IMR-90 (cell line): ENCODE measurements around the gene GGTLC1. TPM values are rescaled to one million over a fixed set of nuclear protein-coding genes. Genes with fewer than 3 reads are reported as not detected.

ENCODE experiments used
- ATAC-seq: fragments of 200-7000 bp; cut with Tn5 transposase; 2 replicates; pipeline ENCODE4 v1.9.1; 2020; ENCODE audit warnings: low read depth, mild to moderate bottlenecking, moderate library complexity
- BruUV-seq: library from RNA; stranded (reverse); fragments of 400-500 nt; replicated peaks from 2 replicates; lab custom pipeline; 2021; lab: Mats Ljungman, UMichigan
- CTCF ChIA-PET: fragments of 300-600 bp; formaldehyde crosslinking; extraction: SDS; loops from one replicate; lab custom pipeline; 2021; ENCODE audit warnings: antibody characterized with exemption; lab: Yijun Ruan, JAX
- POLR2A ChIA-PET: fragments of 300-600 bp; sonication (Branson Sonifier 250); formaldehyde crosslinking; loops from one replicate; lab custom pipeline; 2022; ENCODE audit warnings: antibody characterized with exemption; ENCODE audit not compliant: unreplicated experiment; lab: Charles Lee
- DNase-seq: peaks from one replicate; pipeline ENCODE4 v3.0.0; 2013
- H2AFZ ChIP-seq: replicated peaks from 2 replicates; pipeline ENCODE3; 2013; ENCODE audit warnings: low read length, mild to moderate bottlenecking; ENCODE audit not compliant: poor library complexity
- H2AK5ac ChIP-seq: 2 replicates; pipeline ENCODE4 v1.6.1; 2013; ENCODE audit warnings: low read depth, low read length, inconsistent platforms
- H2AK9ac ChIP-seq: replicated peaks from 2 replicates; pipeline ENCODE3; 2013; ENCODE audit warnings: mild to moderate bottlenecking, low read depth, low read length, moderate library complexity; ENCODE audit not compliant: poor library complexity
- H2BK120ac ChIP-seq: 2 replicates; pipeline ENCODE4 v1.6.1; 2013; ENCODE audit warnings: low read depth, low read length, inconsistent platforms
- H2BK15ac ChIP-seq: 3 replicates; pipeline ENCODE4 v1.6.1; 2013; ENCODE audit warnings: low read depth, low read length, inconsistent platforms
- H2BK20ac ChIP-seq: 2 replicates; pipeline ENCODE4 v1.6.1; 2013; ENCODE audit warnings: low read depth, mild to moderate bottlenecking, inconsistent platforms, low read length, moderate library complexity
- H2BK5ac ChIP-seq: 2 replicates; pipeline ENCODE4 v1.6.1; 2013; ENCODE audit warnings: mild to moderate bottlenecking, low read depth, low read length, inconsistent platforms; ENCODE audit not compliant: poor library complexity, severe bottlenecking
- H3K14ac ChIP-seq: replicated peaks from 2 replicates; pipeline ENCODE4 v1.6.1; 2013; ENCODE audit warnings: low read depth, low read length, inconsistent platforms
- H3K18ac ChIP-seq: 2 replicates; pipeline ENCODE4 v1.6.1; 2013; ENCODE audit warnings: low read depth, low read length, control low read depth
- H3K23ac ChIP-seq: 2 replicates; pipeline ENCODE4 v1.6.1; 2013; ENCODE audit warnings: low read depth, low read length, inconsistent platforms
- H3K27ac ChIP-seq: 2 replicates; pipeline ENCODE4 v1.5.1; 2013; ENCODE audit warnings: mild to moderate bottlenecking, control low read depth, low read length; ENCODE audit not compliant: insufficient read depth
- H3K27me3 ChIP-seq: 2 replicates; pipeline ENCODE4 v1.6.1; 2013; ENCODE audit warnings: low read length; ENCODE audit not compliant: control insufficient read depth, insufficient read depth
- H3K36me3 ChIP-seq: 2 replicates; pipeline ENCODE4 v1.6.1; 2013; ENCODE audit warnings: low read length, mixed read lengths; ENCODE audit not compliant: control insufficient read depth, insufficient read depth
- H3K4ac ChIP-seq: 2 replicates; pipeline ENCODE4 v1.6.1; 2013; ENCODE audit warnings: low read depth, low read length, inconsistent platforms
- H3K4me1 ChIP-seq: 2 replicates; pipeline ENCODE4 v1.6.1; 2013; ENCODE audit warnings: low read length, mixed read lengths; ENCODE audit not compliant: control insufficient read depth, insufficient read depth
- H3K4me2 ChIP-seq: 2 replicates; pipeline ENCODE4 v1.6.1; 2013; ENCODE audit warnings: low read depth, mild to moderate bottlenecking, control low read depth, low read length, moderate library complexity
- H3K4me3 ChIP-seq: 2 replicates; pipeline ENCODE4 v1.5.1; 2013; ENCODE audit warnings: low read depth, mild to moderate bottlenecking, control low read depth, low read length, moderate library complexity; ENCODE audit not compliant: insufficient read depth
- H3K56ac ChIP-seq: 2 replicates; pipeline ENCODE4 v1.6.1; 2013; ENCODE audit warnings: low read length, inconsistent platforms; ENCODE audit not compliant: insufficient read depth; ENCODE audit errors: extremely low read depth
- H3K79me1 ChIP-seq, 2 experiments: 2 replicates each; pipeline ENCODE4 v1.6.1; 2013; ENCODE audit warnings: low read length in 2 of 2, inconsistent platforms in 1 of 2, low read depth in 1 of 2
- H3K9ac ChIP-seq: 2 replicates; pipeline ENCODE4 v1.6.1; 2013; ENCODE audit warnings: low read depth, low read length, control low read depth
- H3K9me1 ChIP-seq: 2 replicates; pipeline ENCODE4 v1.6.1; 2013; ENCODE audit warnings: low read length, inconsistent platforms; ENCODE audit not compliant: insufficient read depth
- H3K9me3 ChIP-seq: 2 replicates; pipeline ENCODE4 v1.6.1; 2013; ENCODE audit warnings: low read length; ENCODE audit not compliant: control insufficient read depth, insufficient read depth
- H4K20me1 ChIP-seq: 2 replicates; pipeline ENCODE4 v1.6.1; 2013; ENCODE audit warnings: low read length, inconsistent platforms; ENCODE audit not compliant: insufficient read depth
- H4K5ac ChIP-seq: 2 replicates; pipeline ENCODE4 v1.6.1; 2013; ENCODE audit warnings: mild to moderate bottlenecking, low read depth, low read length, control low read depth
- H4K8ac ChIP-seq, 2 experiments: 2 replicates each; pipeline ENCODE4 v1.6.1; 2013; ENCODE audit warnings: low read depth in 2 of 2, low read length in 2 of 2, control low read depth in 1 of 2, inconsistent platforms in 1 of 2
- H4K91ac ChIP-seq: 2 replicates; pipeline ENCODE4 v1.6.1; 2013; ENCODE audit warnings: low read depth, low read length, inconsistent platforms; ENCODE audit not compliant: insufficient read depth
- BHLHE40 ChIP-seq: fragments of 150-350 bp; IDR thresholded peaks from 2 replicates; pipeline ENCODE4 v1.6.1; 2016; ENCODE audit warnings: mild to moderate bottlenecking, low read depth, low read length
- FOS ChIP-seq: fragments of 150-350 bp; IDR thresholded peaks from 2 replicates; pipeline ENCODE4 v1.6.1; 2016; ENCODE audit warnings: low read depth, low read length
- SMC3 ChIP-seq: fragments of 150-350 bp; IDR thresholded peaks from 2 replicates; pipeline ENCODE4 v1.6.1; 2016; ENCODE audit warnings: low read depth, mild to moderate bottlenecking, antibody characterized with exemption, low read length, moderate library complexity
- whole genome bisulfite sequencing, 2 experiments: methylation state at CpG; one replicate each; pipeline versions ENCODE4 v1.1.5 to v1.1.7; 2013; ENCODE audit warnings: missing lambda C conversion rate in 2 of 2; ENCODE audit not compliant: insufficient read length in 1 of 2; ENCODE audit errors: extremely low coverage in 2 of 2; 5-methylcytosine and 5-hydroxymethylcytosine counted together
- dilution Hi-C: fragments of 300-500 bp; cut with HindIII; formaldehyde crosslinking; loops from one replicate; pipeline ENCODE4 v1.14.3; 2018; ENCODE audit warnings: low sequenced_read_pairs; ENCODE audit not compliant: unreplicated experiment
- in situ Hi-C: fragments of 300-500 bp; cut with MboI; formaldehyde crosslinking; loops from 3 replicates; pipeline ENCODE4 v1.14.3; 2019; ENCODE audit warnings: low sequenced_read_pairs, inconsistent platforms, mixed read lengths
- intact Hi-C: fragments of 100-400 bp; cut with micrococcal nuclease; formaldehyde crosslinking; loops from 2 replicates; pipeline ENCODE4 v1.10.0; 2022
- polyA plus RNA-seq, 3 experiments: library from polyadenylated mRNA; depleted of rRNA; stranded (reverse); fragments of >200 nt; gene quantifications; 2 replicates each; pipeline ENCODE4 v1.2.3, GENCODE V29; 2012; ENCODE audit warnings: low replicate concordance in 1 of 3
- total RNA-seq: library from RNA; depleted of rRNA; stranded (reverse); fragments of >200 nt; gene quantifications from 2 replicates; pipeline ENCODE4 v1.2.3, GENCODE V29; 2012

The GGTLC1 gene
- total and polyA plus RNA-seq, 2 of the 4 experiments (the other 2 are of a cell fraction) = not detected

DNA sequence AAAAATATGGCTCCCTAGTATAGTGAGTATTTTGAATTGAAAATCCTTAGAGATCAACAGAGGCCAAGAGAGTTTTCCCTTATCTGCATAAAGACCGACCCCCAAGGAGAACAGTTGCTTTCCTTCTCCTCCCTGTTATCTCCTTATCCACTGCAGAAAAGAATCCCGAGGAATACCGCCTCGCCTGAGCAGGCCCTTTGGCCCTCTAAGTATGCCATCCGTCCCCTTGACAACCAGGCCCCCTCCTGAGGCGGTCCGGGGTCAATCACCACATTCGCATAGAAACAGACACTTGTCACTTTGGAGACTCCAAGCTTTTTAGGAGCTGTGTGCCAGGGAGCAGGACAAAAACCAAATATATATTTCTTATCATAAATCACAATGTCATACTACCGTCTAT lies 15.9 kb upstream of the GGTLC1 start:
- Histone ChIP-seq H3K4me3 (no peak overlapping the region), H4K91ac (no peak overlapping the region), H3K56ac (no peak overlapping the region), H3K36me3 (no peaks in the 10 kb centered on the region), H3K9ac (no peak overlapping the region), H4K5ac (no peak overlapping the region), H3K14ac (no peak overlapping the region), H3K9me3 (no peaks in the 10 kb centered on the region), H2AK5ac (no peak overlapping the region), H3K4me2 (no peak overlapping the region), H4K8ac (no peak overlapping the region), H2BK20ac (no peak overlapping the region), H3K27ac (no peak overlapping the region), H3K79me1 (no peaks in the 10 kb centered on the region), H2BK120ac (no peak overlapping the region), H3K18ac (no peak overlapping the region), H2AFZ (no peak overlapping the region), H3K27me3 (no peaks in the 10 kb centered on the region), H4K20me1 (no peaks in the 10 kb centered on the region), H2AK9ac (no peak overlapping the region), H3K4ac (no peak overlapping the region), H2BK5ac (no peak overlapping the region), H2BK15ac (no peak overlapping the region), H3K9me1 (peaks cover 3% of the 10 kb centered on the region; the same call in 1 of the 2 replicates), H3K23ac (no peak overlapping the region), H3K4me1 (no peaks in the 10 kb centered on the region)
- DNase-seq (no peak), ATAC-seq (no peak)
- no peak for TF ChIP-seq FOS
- no peak for TF ChIP-seq BHLHE40
- no peak for TF ChIP-seq SMC3
- ChIA-PET CTCF (no interaction called here), POLR2A (no interaction called here)
- WGBS, 2 experiments = 17% methylated on average over 1 of the region's 9 CpGs; no CpG with 5 or more reads in 1 of the 2 experiments
- in situ Hi-C loops (no loop called here), dilution Hi-C loops (no loop called here), intact Hi-C loops (no loop called here)
- no TSS peak for BruUV-seq
